H1 (cell line): ENCODE data around the gene SSC5D. TPM values are rescaled to one million over a fixed set of nuclear protein-coding genes. Genes with fewer than 3 reads are reported as not detected.

Experiments
- CTCF ChIA-PET: fragments of 300-600 bp; sonication (Branson Sonifier 250); formaldehyde crosslinking; loops from one replicate; lab custom pipeline; 2021; ENCODE audit not compliant: partially characterized antibody; lab: Charles Lee
- POLR2A ChIA-PET: fragments of 300-600 bp; sonication (Branson Sonifier 250); formaldehyde crosslinking; loops from one replicate; lab custom pipeline; 2021; ENCODE audit warnings: inconsistent platforms; ENCODE audit not compliant: partially characterized antibody; lab: Charles Lee
- DNase-seq, 2 experiments: peaks; one replicate each; pipeline versions ENCODE4 v3.0.0 to v3.0.0-alpha.2; 2010 to 2022; ENCODE audit warnings: low spot score in 2 of 2, low read depth in 1 of 2, mixed read lengths in 1 of 2
- FAIRE-seq: peaks from 2 replicates; lab custom pipeline; 2011; peaks lifted over from hg19 to GRCh38; lab: Jason Lieb, UNC
- H2AFZ ChIP-seq: 2 replicates; pipeline ENCODE4 v1.8.1; 2012; ENCODE audit warnings: low read length, inconsistent platforms
- H2AK5ac ChIP-seq: 2 replicates; pipeline ENCODE4 v1.6.1; 2013; ENCODE audit warnings: low read depth, low read length
- H2BK120ac ChIP-seq: replicated peaks from 2 replicates; pipeline ENCODE3; 2013; ENCODE audit warnings: low read depth, low read length, inconsistent platforms
- H2BK12ac ChIP-seq: 2 replicates; pipeline ENCODE4 v1.6.1; 2013; ENCODE audit warnings: low read depth, low read length
- H2BK15ac ChIP-seq: 2 replicates; pipeline ENCODE4 v1.6.1; 2013; ENCODE audit warnings: low read length
- H2BK20ac ChIP-seq: 2 replicates; pipeline ENCODE4 v1.6.1; 2013; ENCODE audit warnings: low read length
- H2BK5ac ChIP-seq: 2 replicates; pipeline ENCODE4 v1.6.1; 2013; ENCODE audit warnings: low read depth, low read length
- H3K14ac ChIP-seq: 2 replicates; pipeline ENCODE4 v1.6.1; 2013; ENCODE audit warnings: inconsistent platforms; ENCODE audit not compliant: insufficient read length
- H3K18ac ChIP-seq: 2 replicates; pipeline ENCODE4 v1.6.1; 2013; ENCODE audit warnings: low read length; ENCODE audit errors: extremely low read depth
- H3K23ac ChIP-seq: 2 replicates; pipeline ENCODE4 v1.6.1; 2013; ENCODE audit warnings: inconsistent platforms; ENCODE audit not compliant: insufficient read length
- H3K23me2 ChIP-seq: 2 replicates; pipeline ENCODE4 v1.6.1; 2013; ENCODE audit warnings: low read depth, low read length
- H3K27ac ChIP-seq: 2 replicates; pipeline ENCODE4 v1.6.1; 2011; ENCODE audit warnings: low read depth, low read length, inconsistent platforms
- H3K27me3 ChIP-seq, 4 experiments: replicated peaks in 1 of 4; 1 replicate in 1 of 4; 2 replicates in 3 of 4; pipeline versions ENCODE4 v1.6.1 to v1.8.1; 2011 to 2013; ENCODE audit warnings: low read length in 3 of 4, mild to moderate bottlenecking in 3 of 4, inconsistent platforms in 2 of 4, mixed read lengths in 2 of 4, moderate library complexity in 1 of 4; ENCODE audit not compliant: control insufficient read depth in 3 of 4, insufficient read depth in 3 of 4; ENCODE audit errors: extremely low read depth in 1 of 4
- H3K36me3 ChIP-seq, 4 experiments: 2 replicates each; pipeline versions ENCODE4 v1.6.1 to v1.8.1; 2011 to 2013; ENCODE audit warnings: mild to moderate bottlenecking in 4 of 4, low read length in 3 of 4, moderate library complexity in 2 of 4, control low read depth in 1 of 4, inconsistent platforms in 1 of 4; ENCODE audit not compliant: insufficient read depth in 4 of 4, control insufficient read depth in 2 of 4
- H3K4ac ChIP-seq: replicated peaks from 2 replicates; pipeline ENCODE3; 2013; ENCODE audit warnings: low read length, low read depth, mixed read lengths, inconsistent platforms; ENCODE audit not compliant: insufficient read length
- H3K4me1 ChIP-seq, 4 experiments: replicated peaks in 1 of 4; 1 replicate in 1 of 4; 2 replicates in 3 of 4; pipeline versions ENCODE4 v1.6.1 to v1.8.1; 2011 to 2013; ENCODE audit warnings: low read length in 3 of 4, inconsistent platforms in 2 of 4, mixed read lengths in 1 of 4; ENCODE audit not compliant: insufficient read depth in 4 of 4, control insufficient read depth in 3 of 4
- H3K4me2 ChIP-seq, 2 experiments: 2 replicates each; pipeline versions ENCODE4 v1.6.1 to v1.8.1; 2011 to 2013; ENCODE audit warnings: low read depth in 2 of 2, low read length in 2 of 2, control low read depth in 1 of 2, inconsistent platforms in 1 of 2, mild to moderate bottlenecking in 1 of 2; ENCODE audit not compliant: insufficient read depth in 1 of 2
- H3K4me3 ChIP-seq, 4 experiments: fragments of 200-600, 300-600 bp in 1 of 4; sonication (generic), shearing (Covaris generic), sonication (Bioruptor Twin) in 1 of 4; 2 replicates each; pipeline versions ENCODE4 v1.5.1 to v1.8.1; 2011 to 2016; ENCODE audit warnings: low read length in 4 of 4, low read depth in 3 of 4, control low read depth in 2 of 4, inconsistent platforms in 2 of 4, mild to moderate bottlenecking in 2 of 4, mixed read lengths in 1 of 4, moderate library complexity in 1 of 4; ENCODE audit not compliant: insufficient read depth in 2 of 4; ENCODE audit errors: extremely low read depth in 1 of 4
- H3K56ac ChIP-seq: replicated peaks from 2 replicates; pipeline ENCODE3; 2013; ENCODE audit warnings: low read depth, mild to moderate bottlenecking, mixed read lengths, low read length, inconsistent platforms; ENCODE audit not compliant: insufficient read length
- H3K79me1 ChIP-seq: 2 replicates; pipeline ENCODE4 v1.6.1; 2013; ENCODE audit warnings: low read depth, low read length, control low read depth
- H3K79me2 ChIP-seq, 2 experiments: 2 replicates each; pipeline versions ENCODE4 v1.6.1 to v1.8.1; 2012 to 2013; ENCODE audit warnings: low read length in 2 of 2, mild to moderate bottlenecking in 2 of 2, inconsistent platforms in 1 of 2; ENCODE audit not compliant: insufficient read depth in 2 of 2, control insufficient read depth in 1 of 2
- H3K9ac ChIP-seq, 4 experiments: replicated peaks in 1 of 4; 1 replicate in 1 of 4; 2 replicates in 3 of 4; pipeline versions ENCODE4 v1.6.1 to v1.8.1; 2011 to 2013; ENCODE audit warnings: low read depth in 3 of 4, low read length in 3 of 4, control low read depth in 2 of 4, mild to moderate bottlenecking in 2 of 4, moderate library complexity in 2 of 4, inconsistent platforms in 1 of 4; ENCODE audit errors: extremely low read depth in 1 of 4
- H3K9me3 ChIP-seq, 2 experiments: 2 replicates each; pipeline versions ENCODE4 v1.6.1 to v1.8.1; 2012 to 2013; ENCODE audit warnings: mild to moderate bottlenecking in 2 of 2, moderate library complexity in 2 of 2, control low read depth in 1 of 2, inconsistent platforms in 1 of 2, low read depth in 1 of 2, low read length in 1 of 2, mixed read lengths in 1 of 2; ENCODE audit not compliant: insufficient read depth in 2 of 2
- H4K20me1 ChIP-seq, 2 experiments: replicated peaks in 1 of 2; 2 replicates each; pipeline versions ENCODE3 to v1.8.1; 2011 to 2013; ENCODE audit warnings: inconsistent platforms in 2 of 2, low read length in 2 of 2, mild to moderate bottlenecking in 1 of 2; ENCODE audit not compliant: insufficient read depth in 2 of 2, control insufficient read depth in 1 of 2
- H4K5ac ChIP-seq: 2 replicates; pipeline ENCODE4 v1.6.1; 2013; ENCODE audit warnings: low read length, low read depth, mixed read lengths, inconsistent platforms; ENCODE audit not compliant: insufficient read length
- H4K8ac ChIP-seq: 2 replicates; pipeline ENCODE4 v1.8.0; 2013; ENCODE audit warnings: mild to moderate bottlenecking, moderate library complexity, low read length, inconsistent platforms; ENCODE audit not compliant: insufficient read depth; ENCODE audit errors: extremely low read depth
- H4K91ac ChIP-seq: replicated peaks from 2 replicates; pipeline ENCODE3; 2013; ENCODE audit warnings: low read length, mixed read lengths, inconsistent platforms; ENCODE audit not compliant: insufficient read length
- BCL11A ChIP-seq, 2 experiments: IDR thresholded peaks; one replicate each; pipeline ENCODE4 v1.6.1; 2011; ENCODE audit warnings: low read depth in 2 of 2, low read length in 2 of 2, mild to moderate bottlenecking in 2 of 2
- HDAC2 ChIP-seq, 2 experiments: fragments of 300-600 bp in 1 of 2; sonication (generic) in 1 of 2; IDR thresholded peaks; 2 replicates each; pipeline ENCODE4 v1.6.1; 2011 to 2012; ENCODE audit warnings: low read depth in 2 of 2, low read length in 2 of 2, mild to moderate bottlenecking in 2 of 2, moderate library complexity in 2 of 2, borderline replicate concordance in 1 of 2, inconsistent platforms in 1 of 2
- KDM1A ChIP-seq: fragments of 200-600, 300-600 bp; sonication (generic); IDR thresholded peaks from 2 replicates; pipeline ENCODE4 v1.7.1; 2016; ENCODE audit warnings: mild to moderate bottlenecking, low read length, borderline replicate concordance
- PHF8 ChIP-seq: fragments of 200-600 bp; sonication (generic); conservative IDR thresholded peaks from 2 replicates; pipeline ENCODE4 v1.7.1; 2012; ENCODE audit warnings: low read depth, mild to moderate bottlenecking, inconsistent platforms, low read length, moderate library complexity
- SRF ChIP-seq: IDR thresholded peaks from 2 replicates; pipeline ENCODE4 v1.6.1; 2011; ENCODE audit warnings: mild to moderate bottlenecking, low read depth, low read length, moderate library complexity
- WGBS, 2 experiments: shearing (Covaris generic) in 1 of 2; methylation state at CpG; one replicate each; pipeline versions ENCODE4 v1.1.6 to v1.1.7; 2013 to 2015; ENCODE audit warnings: low lambda C conversion rate in 2 of 2, mixed read lengths in 2 of 2, inconsistent platforms in 1 of 2, low coverage in 1 of 2, missing lambda C conversion rate in 1 of 2; ENCODE audit not compliant: insufficient replicate concordance in 2 of 2, insufficient coverage in 1 of 2, insufficient read length in 1 of 2; ENCODE audit errors: extremely low coverage in 1 of 2, missing lambda C conversion rate in 1 of 2; 5-methylcytosine and 5-hydroxymethylcytosine counted together
- polyA plus RNA-seq, 7 experiments: library from polyadenylated mRNA; depleted of rRNA in 3 of 7; stranded (reverse) in 5 of 7; unstranded in 2 of 7; fragments of >200 nt in 5 of 7; fragments of 200-250 nt in 2 of 7; gene quantifications; 1 replicate in 5 of 7; 2 replicates in 1 of 7; 4 replicates in 1 of 7; pipeline versions ENCODE4 v1.2.1 to v1.2.3, GENCODE V29; 2011 to 2013; ENCODE audit warnings: missing spikeins in 2 of 7, mixed read lengths in 2 of 7
- total RNA-seq: library from RNA; stranded (reverse); fragmentation: NEBNext Ultra II Directional; extraction: Animal tissue kit (Norgen Biotek cat#: 25700); gene quantifications from 2 replicates; pipeline ENCODE4 v1.2.1, GENCODE V29; 2021

The SSC5D gene
- total and polyA plus RNA-seq, 2 of the 8 experiments (the other 6 are each of a cell fraction or from before 2014, with no cell fraction given): 0.39 to 1.7 TPM

DNA sequence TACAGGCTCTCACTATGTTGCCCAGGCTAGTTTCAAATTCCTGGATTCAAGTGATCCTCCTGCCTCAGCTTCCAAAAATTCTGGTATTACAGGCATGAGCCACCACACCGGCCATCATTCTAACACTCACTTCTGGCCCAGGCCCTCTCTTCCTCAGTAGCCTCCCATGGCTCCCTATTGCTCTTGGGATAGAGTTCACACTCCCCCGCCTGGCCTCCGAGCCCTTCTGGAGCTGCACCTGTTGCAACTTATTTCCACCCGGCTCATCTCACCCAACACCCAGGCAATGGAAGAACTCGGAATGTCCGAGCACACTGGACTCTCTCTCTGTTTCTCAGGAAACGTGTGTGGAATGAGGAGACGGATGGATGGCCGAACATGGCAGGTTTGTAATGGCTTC, 66.1 kb downstream of the SSC5D start:
- no peak overlapping the region for H3K56ac ChIP-seq
- peaks cover 0 to 3% (median 0%) of the 10 kb centered on the region in 4 experiments; a peak in 1 of 7 replicates for H3K27me3 ChIP-seq
- no peak overlapping the region for H4K8ac ChIP-seq
- no peak overlapping the region for H3K27ac ChIP-seq
- peaks cover 2 to 10% (median 6%) of the 10 kb centered on the region in 4 experiments; a peak in 6 of 7 replicates for H3K4me1 ChIP-seq
- H3K4ac ChIP-seq: peak overlapping the region; percentile 46
- POLR2A ChIA-PET: interaction anchor here (0.8 to 1.2 kb wide), 2 partner anchors 13 to 17 kb away, joined by 3 read pairs; no protein-coding TSS in a partner anchor
- no peak overlapping the region for H3K18ac ChIP-seq
- no peak overlapping the region for H3K4me2 ChIP-seq
- H2BK15ac ChIP-seq: no peak overlapping the region
- no peaks in the 10 kb centered on the region for H3K9me3 ChIP-seq
- H4K5ac ChIP-seq: no peak overlapping the region
- H3K79me1 ChIP-seq: no peaks in the 10 kb centered on the region
- no peak overlapping the region for H3K9ac ChIP-seq
- H3K23ac ChIP-seq: no peak overlapping the region
- no peak overlapping the region for H2AK5ac ChIP-seq
- no peaks in the 10 kb centered on the region for H3K79me2 ChIP-seq
- H4K20me1 ChIP-seq: no peaks in the 10 kb centered on the region
- H4K91ac ChIP-seq: no peak overlapping the region
- no peak overlapping the region for H2BK20ac ChIP-seq
- WGBS, 2 experiments: 88% methylated on average over 9 of the region's 9 CpGs; no CpG with 5 or more reads in 1 of the 2 experiments
- TF ChIP-seq BCL11A (IDR thresholded peaks at IDR 0.05; ENCODE audit: low read depth in 2 of 2, low read length in 2 of 2): no peak
- peak; percentile 86 for TF ChIP-seq KDM1A
- TF ChIP-seq PHF8: no peak
- TF ChIP-seq SRF: no peak
- 0 out of 4 replicates have a peak, but pooled peaks of 1 of the 2 experiments have one; percentile 32 for TF ChIP-seq HDAC2 (IDR thresholded peaks at IDR 0.05; ENCODE audit: borderline replicate concordance in 1 of 2, low read depth in 2 of 2, low read length in 2 of 2)
- no peak overlapping the region for H2BK5ac ChIP-seq
- FAIRE-seq: no peak
- H2BK12ac ChIP-seq: no peak overlapping the region
- H2BK120ac ChIP-seq: no peak overlapping the region
- no peak overlapping the region for H2AFZ ChIP-seq
- no peaks in the 10 kb centered on the region for H3K36me3 ChIP-seq
- no peak overlapping the region for H3K14ac ChIP-seq
- peaks cover 7% of the 10 kb centered on the region; the same call in 1 of the 2 replicates for H3K23me2 ChIP-seq
- no peak for DNase-seq
- no peak overlapping the region for H3K4me3 ChIP-seq
- CTCF ChIA-PET: interaction anchor here (1.2 kb wide), 1 partner anchor 50 kb away, joined by 4 read pairs; no protein-coding TSS in a partner anchor
